Endothelial cell of umbilical vein (primary cell): ENCODE results near the gene PTPRD. TPM values are rescaled to one million over a fixed set of nuclear protein-coding genes. Genes with fewer than 3 reads are reported as not detected.

Experiments
- BruUV-seq: library from RNA; stranded (reverse); fragments of 400-500 nt; replicated peaks from 2 replicates; lab custom pipeline; 2021; lab: Mats Ljungman, UMichigan
- CTCF ChIA-PET: fragments of 300-600, 350-600 bp; sonication (Branson Sonifier 250); formaldehyde crosslinking; loops from one replicate; lab custom pipeline; 2021; ENCODE audit warnings: antibody characterized with exemption, inconsistent platforms; lab: Charles Lee
- POLR2A ChIA-PET: fragments of 300-600, 350-600 bp; sonication (Branson Sonifier 250); formaldehyde crosslinking; loops from one replicate; lab custom pipeline; 2021; ENCODE audit warnings: antibody characterized with exemption, inconsistent platforms; lab: Charles Lee
- DNase-seq: peaks from one replicate; pipeline ENCODE4 v3.0.0-alpha.2; 2011; ENCODE audit warnings: low read depth, low spot score
- FAIRE-seq: peaks from 2 replicates; lab custom pipeline; 2011; peaks lifted over from hg19 to GRCh38; lab: Jason Lieb, UNC
- H2AFZ ChIP-seq: 2 replicates; pipeline ENCODE4 v1.6.0; 2012; ENCODE audit warnings: low read depth, low read length, control low read depth, inconsistent platforms
- H3K27ac ChIP-seq: 2 replicates; pipeline ENCODE4 v1.5.1; 2011; ENCODE audit warnings: low read depth, mild to moderate bottlenecking, control low read depth, low read length, moderate library complexity; ENCODE audit not compliant: insufficient read depth
- H3K27me3 ChIP-seq, 2 experiments: 2 replicates each; pipeline versions ENCODE4 v1.6.0 to v1.6.1; 2011; ENCODE audit warnings: low read length in 2 of 2, mixed read lengths in 1 of 2; ENCODE audit not compliant: control insufficient read depth in 2 of 2, insufficient read depth in 2 of 2
- H3K36me3 ChIP-seq, 2 experiments: 2 replicates in 1 of 2; 3 replicates in 1 of 2; pipeline ENCODE4 v1.5.1; 2011; ENCODE audit warnings: low read length in 2 of 2, mild to moderate bottlenecking in 1 of 2, moderate library complexity in 1 of 2; ENCODE audit not compliant: control insufficient read depth in 2 of 2, insufficient read depth in 2 of 2; ENCODE audit errors: extremely low read depth in 1 of 2
- H3K4me1 ChIP-seq: 3 replicates; pipeline ENCODE4 v1.5.1; 2011; ENCODE audit warnings: mild to moderate bottlenecking, low read length; ENCODE audit not compliant: control insufficient read depth, insufficient read depth; ENCODE audit errors: extremely low read depth
- H3K4me2 ChIP-seq: 2 replicates; pipeline ENCODE4 v1.6.1; 2011; ENCODE audit warnings: low read length, control low read depth, mixed read lengths; ENCODE audit not compliant: insufficient read depth
- H3K4me3 ChIP-seq, 3 experiments: fragments of 200-600 bp in 1 of 3; sonication (generic), shearing (Covaris generic) in 1 of 3; replicated peaks in 1 of 3; 2 replicates each; pipeline ENCODE4 v1.5.1; 2011 to 2016; ENCODE audit warnings: control low read depth in 3 of 3, low read length in 3 of 3, mild to moderate bottlenecking in 2 of 3, inconsistent platforms in 1 of 3, low read depth in 1 of 3, moderate library complexity in 1 of 3; ENCODE audit not compliant: insufficient read depth in 1 of 3
- H3K79me2 ChIP-seq: 2 replicates; pipeline ENCODE4 v1.6.0; 2012; ENCODE audit warnings: low read length, inconsistent platforms; ENCODE audit not compliant: control insufficient read depth, insufficient read depth
- H3K9ac ChIP-seq: replicated peaks from 2 replicates; pipeline ENCODE3; 2011; ENCODE audit warnings: low read length, control low read depth; ENCODE audit not compliant: insufficient read depth; ENCODE audit errors: extremely low read depth
- H3K9me1 ChIP-seq: replicated peaks from 3 replicates; pipeline ENCODE4 v1.6.0; 2011; ENCODE audit warnings: mild to moderate bottlenecking, low read length; ENCODE audit not compliant: control insufficient read depth, insufficient read depth; ENCODE audit errors: extremely low read depth
- H3K9me3 ChIP-seq: replicated peaks from 2 replicates; pipeline ENCODE4 v1.5.1; 2012; ENCODE audit warnings: low read length, inconsistent platforms; ENCODE audit not compliant: control insufficient read depth, insufficient read depth
- H4K20me1 ChIP-seq: replicated peaks from 2 replicates; pipeline ENCODE3; 2011; ENCODE audit warnings: mild to moderate bottlenecking, low read length; ENCODE audit not compliant: control insufficient read depth, insufficient read depth; ENCODE audit errors: extremely low read depth
- CTCF ChIP-seq, 2 donors: IDR thresholded peaks; 1 replicate in 1 of 2; 2 replicates in 1 of 2; pipeline ENCODE4 v1.5.1; 2011; ENCODE audit warnings: low read length in 2 of 2, mild to moderate bottlenecking in 2 of 2, moderate library complexity in 2 of 2, control low read depth in 1 of 2, inconsistent platforms in 1 of 2, low read depth in 1 of 2; ENCODE audit not compliant: insufficient read depth in 1 of 2; ENCODE audit errors: extremely low read depth in 1 of 2
- EZH2 ChIP-seq: IDR thresholded peaks from 2 replicates; pipeline ENCODE4 v1.6.1; 2012; ENCODE audit warnings: borderline replicate concordance, low read depth, mild to moderate bottlenecking, moderate library complexity, low read length, inconsistent platforms; ENCODE audit not compliant: severe bottlenecking
- FOS ChIP-seq: IDR thresholded peaks from 2 replicates; pipeline ENCODE4 v1.6.1; 2011; ENCODE audit warnings: mild to moderate bottlenecking, low read length, moderate library complexity, borderline replicate concordance; ENCODE audit not compliant: insufficient read depth
- GATA2 ChIP-seq: IDR thresholded peaks from 2 replicates; pipeline ENCODE4 v1.7.0; 2011; ENCODE audit warnings: low read depth, mild to moderate bottlenecking, moderate library complexity, mixed read lengths, low read length; ENCODE audit not compliant: insufficient read length, insufficient read depth
- JUN ChIP-seq: IDR thresholded peaks from 2 replicates; pipeline ENCODE4 v1.6.1; 2011; ENCODE audit warnings: borderline replicate concordance, low read depth; ENCODE audit not compliant: insufficient read length, insufficient read depth
- MAX ChIP-seq: IDR thresholded peaks from 2 replicates; pipeline ENCODE4 v1.6.1; 2011; ENCODE audit not compliant: insufficient read depth, insufficient read length
- MYC ChIP-seq: IDR thresholded peaks from one replicate; pipeline ENCODE4 v1.6.1; 2011; ENCODE audit warnings: mild to moderate bottlenecking, low read depth, low read length
- POLR2A ChIP-seq: IDR thresholded peaks from 2 replicates; pipeline ENCODE4 v1.6.1; 2012; ENCODE audit warnings: low read depth, mild to moderate bottlenecking, control low read depth, low read length
- POLR2AphosphoS5 ChIP-seq: IDR thresholded peaks from 2 replicates; pipeline ENCODE4 v1.6.1; 2012; ENCODE audit warnings: low read depth, mild to moderate bottlenecking, control low read depth, low read length, moderate library complexity; ENCODE audit not compliant: insufficient read depth
- dilution Hi-C: fragments of 300-500 bp; cut with MboI; formaldehyde crosslinking; loops from one replicate; pipeline ENCODE4 v1.15.0; 2019; ENCODE audit warnings: low sequenced_read_pairs; ENCODE audit not compliant: extremely low pct_ligation_motif_present
- intact Hi-C: fragments of 100-400 bp; cut with micrococcal nuclease; formaldehyde crosslinking; loops from one replicate; pipeline ENCODE4 v1.10.0; 2022
- polyA plus RNA-seq, 4 experiments: library from polyadenylated mRNA; depleted of rRNA in 3 of 4; stranded (reverse) in 3 of 4; unstranded in 1 of 4; fragments of >200 nt; gene quantifications; 2 replicates each; pipeline versions ENCODE4 v1.2.1 to v1.2.3, GENCODE V29; 2011 to 2012; ENCODE audit warnings: missing spikeins in 1 of 4
- total RNA-seq: library from RNA; stranded (reverse); gene quantifications from 2 replicates; pipeline ENCODE4 v1.2.3, GENCODE V29; 2021

PTPRD gene
- total and polyA plus RNA-seq, 2 donors (not counting 3 experiments of a cell fraction or from before 2014, with no cell fraction given), result 5.5 to 5.7 TPM

- Histone ChIP-seq H3K4me2 (no peak overlapping the region), H3K27ac (no peak overlapping the region), H3K9me3 (no peaks in the 10 kb centered on the region), H3K27me3 (no peaks in the 10 kb centered on the region), H3K9ac (no peak overlapping the region), H3K36me3 (no peaks in the 10 kb centered on the region), H3K79me2 (no peaks in the 10 kb centered on the region), H2AFZ (no peak overlapping the region), H3K4me1 (no peaks in the 10 kb centered on the region), H4K20me1 (no peaks in the 10 kb centered on the region), H3K4me3 (no peak overlapping the region), H3K9me1 (no peaks in the 10 kb centered on the region)
- FAIRE-seq (no peak), DNase-seq (no peak)
- POLR2A ChIA-PET, result no interaction called here
- dilution Hi-C loops (no loop called here), intact Hi-C loops (no loop called here)
- CTCF ChIA-PET, result no interaction called here
- BruUV-seq, result no TSS peak
- TF ChIP-seq CTCF (IDR thresholded peaks at IDR 0.05; ENCODE audit: extremely low read depth in 1 of 2, insufficient read depth in 1 of 2, low read depth in 1 of 2, low read length in 2 of 2) (no peak), JUN (no peak), EZH2 (no peak), POLR2AphosphoS5 (no peak), POLR2A (no peak), MYC (no peak), GATA2 (no peak), FOS (no peak), MAX (no peak)
Measured at GRCh38 chr9:8762479-8763085, 1850.2 kb downstream of the PTPRD start.
